Measurements from ENCODE around the gene NR2F1-AS1.

NR2F1-AS1 gene

GRCh38 chr5:93588352-93589151, 7.5 kb upstream of the NR2F1-AS1 start:
- FAIRE-seq, result no peak
- no peak for TF ChIP-seq POLR2A (IDR thresholded peaks at IDR 0.05; ENCODE audit: low read depth, low read length)
- no peak for DNase-seq (ENCODE audit: insufficient read length, low spot score)

- DNase-seq (ENCODE audit: insufficient read length, low spot score), result no peak
- TF ChIP-seq POLR2A (IDR thresholded peaks at IDR 0.05; ENCODE audit: low read depth, low read length), result no peak
- FAIRE-seq, result no peak
These were observed 6.8 kb upstream of the NR2F1-AS1 start for GRCh38 chr5:93587597-93588351.

- no peak for TF ChIP-seq POLR2A (IDR thresholded peaks at IDR 0.05; ENCODE audit: low read depth, low read length)
- no peak for DNase-seq (ENCODE audit: insufficient read length, low spot score)
- FAIRE-seq, result no peak
These were observed 5.9 kb upstream of the NR2F1-AS1 start for GRCh38 chr5:93586736-93587596.

- TF ChIP-seq POLR2A (IDR thresholded peaks at IDR 0.05; ENCODE audit: low read depth, low read length), result no peak
These were observed 4.9 kb upstream of the NR2F1-AS1 start for GRCh38 chr5:93585767-93586385.

GRCh38 chr5:93585041-93585766, 4.2 kb upstream of the NR2F1-AS1 start:
- DNase-seq (ENCODE audit: insufficient read length, low spot score) (no peak), FAIRE-seq (no peak)
- no peak for TF ChIP-seq POLR2A (IDR thresholded peaks at IDR 0.05; ENCODE audit: low read depth, low read length)

More at GRCh38 chr5:93585767-93586385, 4.9 kb upstream of the NR2F1-AS1 start:
- no peak for DNase-seq (ENCODE audit: insufficient read length, low spot score)
- FAIRE-seq, result no peak

- FAIRE-seq, result no peak
- no peak for DNase-seq (ENCODE audit: insufficient read length, low spot score)
- TF ChIP-seq POLR2A (IDR thresholded peaks at IDR 0.05; ENCODE audit: low read depth, low read length), result no peak
These were observed 3.6 kb upstream of the NR2F1-AS1 start for GRCh38 chr5:93584596-93585040.

GRCh38 chr5:93583768-93584595, 3.0 kb upstream of the NR2F1-AS1 start:
- FAIRE-seq (no peak), DNase-seq (ENCODE audit: insufficient read length, low spot score) (no peak)
- TF ChIP-seq POLR2A (IDR thresholded peaks at IDR 0.05; ENCODE audit: low read depth, low read length), result no peak

- FAIRE-seq (no peak), DNase-seq (ENCODE audit: insufficient read length, low spot score) (no peak)
- no peak for TF ChIP-seq POLR2A (IDR thresholded peaks at IDR 0.05; ENCODE audit: low read depth, low read length)
These were observed 2.4 kb upstream of the NR2F1-AS1 start for GRCh38 chr5:93583439-93583767.

- TF ChIP-seq POLR2A (IDR thresholded peaks at IDR 0.05; ENCODE audit: low read depth, low read length), result peak; percentile 29; the same call in 1 of the 2 replicates
- FAIRE-seq (peak; percentile 82), DNase-seq (ENCODE audit: insufficient read length, low spot score) (no peak)
These were observed 1.8 kb upstream of the NR2F1-AS1 start, which contains the start of gene NR2F1 for GRCh38 chr5:93582677-93583438. Gene NR2F1, plus strand, starts transcription at chr5:93583222. Its CDS starts 1,802 bp downstream, at chr5:93585024.

- TF ChIP-seq POLR2A (IDR thresholded peaks at IDR 0.05; ENCODE audit: low read depth, low read length), result no peak
- no peak for DNase-seq (ENCODE audit: insufficient read length, low spot score)
- no peak for FAIRE-seq
These were observed 1.1 kb upstream of the NR2F1-AS1 start for GRCh38 chr5:93582167-93582462.

GRCh38 chr5:93580063-93580926, 724 bp downstream of the NR2F1-AS1 start:
- no peak for TF ChIP-seq POLR2A (IDR thresholded peaks at IDR 0.05; ENCODE audit: low read depth, low read length)
- no peak for FAIRE-seq
- DNase-seq (ENCODE audit: insufficient read length, low spot score), result no peak

All from H54 (cell line).